IPS-18c (cell line): ENCODE results near the gene PHLDB2.

Source experiments
- H3K4me3 ChIP-seq: 2 replicates; pipeline ENCODE4 v1.7.0; 2013; ENCODE audit warnings: low read depth, mild to moderate bottlenecking, low read length, moderate library complexity; ENCODE audit not compliant: insufficient read depth
- H3K9me3 ChIP-seq: one replicate; pipeline ENCODE4 v1.6.1; 2013; ENCODE audit warnings: mild to moderate bottlenecking, low read length, moderate library complexity; ENCODE audit not compliant: control insufficient read depth, insufficient read depth

Gene PHLDB2

GRCh38 chr3:111963424-111963823 lies 104.4 kb downstream of the PHLDB2 start:
- Histone ChIP-seq H3K9me3 (no peaks in the 10 kb centered on the region), H3K4me3 (no peak overlapping the region)

GRCh38 chr3:111965484-111965883 lies 106.4 kb downstream of the PHLDB2 start:
- Histone ChIP-seq H3K4me3 (no peak overlapping the region), H3K9me3 (no peaks in the 10 kb centered on the region)

GRCh38 chr3:111967068-111967467 lies 108.0 kb downstream of the PHLDB2 start:
- H3K4me3 ChIP-seq, result no peak overlapping the region
- H3K9me3 ChIP-seq, result no peaks in the 10 kb centered on the region

GRCh38 chr3:111967651-111968274 lies 108.7 kb downstream of the PHLDB2 start:
- Histone ChIP-seq H3K4me3 (no peak overlapping the region), H3K9me3 (no peaks in the 10 kb centered on the region)

GRCh38 chr3:111968319-111969054 lies 109.4 kb downstream of the PHLDB2 start:
- no peaks in the 10 kb centered on the region for H3K9me3 ChIP-seq
- H3K4me3 ChIP-seq, result no peak overlapping the region

- Histone ChIP-seq H3K9me3 (no peaks in the 10 kb centered on the region), H3K4me3 (no peak overlapping the region)
These were observed 111.3 kb downstream of the PHLDB2 start for GRCh38 chr3:111970376-111970775.

- Histone ChIP-seq H3K9me3 (no peaks in the 10 kb centered on the region), H3K4me3 (no peak overlapping the region)
These were observed 112.6 kb downstream of the PHLDB2 start for GRCh38 chr3:111971533-111972130.

- H3K9me3 ChIP-seq, result no peaks in the 10 kb centered on the region
- no peak overlapping the region for H3K4me3 ChIP-seq
These were observed 113.8 kb downstream of the PHLDB2 start for GRCh38 chr3:111972891-111973290.

GRCh38 chr3:111975131-111975530 lies 116.1 kb downstream of the PHLDB2 start:
- no peaks in the 10 kb centered on the region for H3K9me3 ChIP-seq
- no peak overlapping the region for H3K4me3 ChIP-seq

- Histone ChIP-seq H3K4me3 (no peak overlapping the region), H3K9me3 (no peaks in the 10 kb centered on the region)
These were observed 117.2 kb downstream of the PHLDB2 start for GRCh38 chr3:111976254-111976653.

- Histone ChIP-seq H3K4me3 (peak within 1 kb of the TSS; percentile 85), H3K9me3 (no peaks in the 10 kb centered on the region)
These were observed 119.7 kb downstream of the PHLDB2 start, which contains the start of gene ABHD10 for GRCh38 chr3:111978583-111979433. Gene ABHD10 (plus strand): TSS chr3:111979026. CDS start chr3:111979062, 36 bp downstream.

GRCh38 chr3:111979434-111980038 lies 120.5 kb downstream of the PHLDB2 start:
- H3K4me3 ChIP-seq, result peak overlapping the region; percentile 85
- no peaks in the 10 kb centered on the region for H3K9me3 ChIP-seq

GRCh38 chr3:111980716-111981456 lies 121.8 kb downstream of the PHLDB2 start:
- no peak overlapping the region for H3K4me3 ChIP-seq
- no peaks in the 10 kb centered on the region for H3K9me3 ChIP-seq

GRCh38 chr3:111981457-111981763 lies 122.3 kb downstream of the PHLDB2 start:
- H3K9me3 ChIP-seq, result no peaks in the 10 kb centered on the region
- no peak overlapping the region for H3K4me3 ChIP-seq

- Histone ChIP-seq H3K4me3 (no peak overlapping the region), H3K9me3 (no peaks in the 10 kb centered on the region)
These were observed 125.7 kb downstream of the PHLDB2 start for GRCh38 chr3:111984636-111985298.

- Histone ChIP-seq H3K9me3 (no peaks in the 10 kb centered on the region), H3K4me3 (no peak overlapping the region)
These were observed 127.7 kb downstream of the PHLDB2 start for GRCh38 chr3:111986800-111987199.
